ENCODE measurements around the gene CTNNBL1.

The CTNNBL1 gene

DNA sequence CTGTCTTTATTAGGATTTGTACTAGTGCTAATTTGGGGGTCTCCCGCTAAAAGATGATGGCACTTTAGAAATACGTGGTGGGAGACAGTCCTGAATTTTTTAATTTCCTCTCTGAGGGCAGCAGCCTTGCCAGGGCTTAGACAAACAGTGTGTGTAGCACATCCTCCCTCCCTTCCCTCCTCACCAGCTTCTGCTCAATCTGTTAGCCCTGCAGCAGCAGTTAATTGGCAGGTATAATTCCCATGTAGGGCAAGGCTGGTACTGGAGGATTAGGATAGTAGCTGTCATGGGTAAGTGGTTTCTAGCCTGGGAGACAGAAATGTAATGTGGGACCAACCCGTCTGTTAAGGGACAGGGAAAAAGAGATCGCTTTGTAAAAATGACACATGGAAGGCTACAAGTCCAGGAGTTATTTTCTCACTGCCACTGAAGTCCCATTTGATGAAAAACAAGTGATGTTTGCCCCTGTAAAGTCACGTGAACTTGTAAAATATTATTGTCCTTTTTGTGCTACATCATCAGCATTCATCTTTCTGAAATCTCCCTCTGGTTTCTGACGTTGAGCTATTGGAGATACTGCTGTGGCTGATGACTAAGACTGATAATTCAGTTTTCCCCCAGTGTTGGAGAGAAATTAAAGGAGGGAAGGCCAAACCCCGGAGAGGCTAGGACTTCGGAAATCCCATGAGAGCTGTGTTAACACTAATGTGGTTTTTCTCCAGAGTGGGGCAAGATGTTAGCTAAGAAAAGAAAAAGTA lies 40.6 kb downstream of the CTNNBL1 start:
- DNase-seq: no peak
- Histone ChIP-seq H3K4me3 (no peak overlapping the region), H3K9me3 (no peaks in the 10 kb centered on the region), H3K27me3 (no peaks in the 10 kb centered on the region), H3K4me1 (peaks cover 0 to 5% (median 0%) of the 10 kb centered on the region in 4 donors), H3K36me3 (peaks cover 22 to 52% (median 42%) of the 10 kb centered on the region in 3 donors), H3K27ac (no peak overlapping the region)
- intact Hi-C loops (cut with DNase I; ENCODE audit: low total_unique reads): no loop called here
- TF ChIP-seq, protein P1, sequence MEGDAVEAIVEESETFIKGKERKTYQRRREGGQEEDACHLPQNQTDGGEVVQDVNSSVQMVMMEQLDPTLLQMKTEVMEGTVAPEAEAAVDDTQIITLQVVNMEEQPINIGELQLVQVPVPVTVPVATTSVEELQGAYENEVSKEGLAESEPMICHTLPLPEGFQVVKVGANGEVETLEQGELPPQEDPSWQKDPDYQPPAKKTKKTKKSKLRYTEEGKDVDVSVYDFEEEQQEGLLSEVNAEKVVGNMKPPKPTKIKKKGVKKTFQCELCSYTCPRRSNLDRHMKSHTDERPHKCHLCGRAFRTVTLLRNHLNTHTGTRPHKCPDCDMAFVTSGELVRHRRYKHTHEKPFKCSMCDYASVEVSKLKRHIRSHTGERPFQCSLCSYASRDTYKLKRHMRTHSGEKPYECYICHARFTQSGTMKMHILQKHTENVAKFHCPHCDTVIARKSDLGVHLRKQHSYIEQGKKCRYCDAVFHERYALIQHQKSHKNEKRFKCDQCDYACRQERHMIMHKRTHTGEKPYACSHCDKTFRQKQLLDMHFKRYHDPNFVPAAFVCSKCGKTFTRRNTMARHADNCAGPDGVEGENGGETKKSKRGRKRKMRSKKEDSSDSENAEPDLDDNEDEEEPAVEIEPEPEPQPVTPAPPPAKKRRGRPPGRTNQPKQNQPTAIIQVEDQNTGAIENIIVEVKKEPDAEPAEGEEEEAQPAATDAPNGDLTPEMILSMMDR (IDR thresholded peaks at IDR 0.05): no peak

DNA sequence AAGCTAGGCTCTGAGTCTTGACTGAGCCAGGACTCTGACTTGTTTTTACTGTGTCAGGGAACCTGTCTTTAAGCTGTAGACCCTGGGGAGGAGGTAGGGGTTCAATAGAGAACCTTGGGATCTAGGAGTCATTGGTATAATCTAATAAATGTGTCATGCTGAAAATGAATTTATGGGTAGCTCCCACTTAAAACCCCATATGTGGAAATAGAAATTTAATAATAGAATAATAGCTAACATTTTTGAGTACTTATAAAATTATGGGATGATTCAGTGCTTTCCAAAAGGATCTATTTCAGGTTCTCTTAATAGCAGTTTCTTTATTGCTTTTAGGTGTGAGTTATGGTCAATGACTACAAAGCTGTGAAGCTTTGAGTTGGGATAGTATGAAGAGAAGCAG lies 41.7 kb downstream of the CTNNBL1 start:
- Histone ChIP-seq H3K27ac (no peak overlapping the region), H3K27me3 (no peaks in the 10 kb centered on the region), H3K4me1 (no peaks in the 10 kb centered on the region), H3K9me3 (no peaks in the 10 kb centered on the region), H3K36me3 (peaks cover 22 to 56% (median 46%) of the 10 kb centered on the region in 3 donors), H3K4me3 (no peak overlapping the region)
- DNase-seq: no peak
- TF ChIP-seq, protein P1 (IDR thresholded peaks at IDR 0.05): no peak
- intact Hi-C loops (cut with DNase I; ENCODE audit: low total_unique reads): no loop called here

DNA sequence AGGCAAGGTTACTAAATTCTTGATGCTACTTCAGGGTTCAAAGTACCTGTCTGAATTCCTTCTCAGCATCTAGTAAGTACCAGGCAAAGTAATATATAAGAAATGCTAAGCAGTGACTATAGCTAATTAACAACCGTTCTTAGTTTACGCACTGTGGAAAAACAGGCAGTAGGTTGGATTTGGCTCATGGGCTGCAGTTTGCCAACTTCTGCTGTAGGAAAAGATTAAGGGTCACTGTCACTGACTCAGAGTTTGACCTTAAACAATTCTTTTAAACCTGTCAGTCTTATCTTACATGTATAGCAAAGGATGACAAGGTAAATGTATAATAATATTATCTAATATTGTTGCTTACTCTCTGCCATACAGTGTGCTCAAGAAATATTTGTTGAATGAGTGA lies 42.3 kb downstream of the CTNNBL1 start:
- no peaks in the 10 kb centered on the region for H3K9me3 ChIP-seq
- TF ChIP-seq, protein P1 (IDR thresholded peaks at IDR 0.05): no peak
- DNase-seq: no peak
- no peak overlapping the region for H3K4me3 ChIP-seq
- H3K36me3 ChIP-seq: peaks cover 22 to 56% (median 46%) of the 10 kb centered on the region in 3 donors
- no peaks in the 10 kb centered on the region for H3K27me3 ChIP-seq
- H3K27ac ChIP-seq: no peak overlapping the region
- H3K4me1 ChIP-seq: peaks cover 0 to 5% (median 0%) of the 10 kb centered on the region in 4 donors
- intact Hi-C loops (cut with DNase I; ENCODE audit: low total_unique reads): no loop called here

GRCh38 chr20:37737826-37738420 lies 44.1 kb downstream of the CTNNBL1 start:
- intact Hi-C loops (cut with DNase I; ENCODE audit: low total_unique reads): no loop called here
- DNase-seq: no peak
- H3K4me3 ChIP-seq: no peak overlapping the region
- no peaks in the 10 kb centered on the region for H3K9me3 ChIP-seq
- H3K4me1 ChIP-seq: peaks cover 0 to 14% (median 0%) of the 10 kb centered on the region in 4 donors
- no peaks in the 10 kb centered on the region for H3K27me3 ChIP-seq
- H3K27ac ChIP-seq: no peak overlapping the region
- H3K36me3 ChIP-seq: peaks cover 22 to 53% (median 43%) of the 10 kb centered on the region in 3 donors
- TF ChIP-seq, protein P1 (IDR thresholded peaks at IDR 0.05): no peak

- Histone ChIP-seq H3K9me3 (no peaks in the 10 kb centered on the region), H3K4me1 (peaks cover 0 to 14% (median 0%) of the 10 kb centered on the region in 4 donors), H3K4me3 (no peak overlapping the region), H3K27ac (no peak overlapping the region), H3K36me3 (peaks cover 21 to 38% (median 38%) of the 10 kb centered on the region in 3 donors), H3K27me3 (no peaks in the 10 kb centered on the region)
- DNase-seq: no peak
- intact Hi-C loops (cut with DNase I; ENCODE audit: low total_unique reads): no loop called here
- TF ChIP-seq, protein P1 (IDR thresholded peaks at IDR 0.05): no peak
Measured at GRCh38 chr20:37741055-37741454, 47.2 kb downstream of the CTNNBL1 start.
